Retinal pigment epithelial cell (primary cell): ENCODE data around the gene FBXL3.
A peak's percentile ranks its signal among the peaks of the same experiment; 100 is the strongest.

Experiments used
- DNase-seq: peaks from one replicate; pipeline ENCODE4 v3.0.0-alpha.2; 2010; ENCODE audit warnings: low read depth
- H3K4me3 ChIP-seq: 2 replicates; pipeline ENCODE4 v1.5.1; 2011; ENCODE audit warnings: mild to moderate bottlenecking, low read length, control low read depth, moderate library complexity
- TF ChIP-seq, protein P1 (sequence below): conservative IDR thresholded peaks from 2 replicates; pipeline ENCODE4 v1.5.1; 2011; ENCODE audit warnings: low read depth, low read length, control low read depth, inconsistent platforms

Gene FBXL3

DNA sequence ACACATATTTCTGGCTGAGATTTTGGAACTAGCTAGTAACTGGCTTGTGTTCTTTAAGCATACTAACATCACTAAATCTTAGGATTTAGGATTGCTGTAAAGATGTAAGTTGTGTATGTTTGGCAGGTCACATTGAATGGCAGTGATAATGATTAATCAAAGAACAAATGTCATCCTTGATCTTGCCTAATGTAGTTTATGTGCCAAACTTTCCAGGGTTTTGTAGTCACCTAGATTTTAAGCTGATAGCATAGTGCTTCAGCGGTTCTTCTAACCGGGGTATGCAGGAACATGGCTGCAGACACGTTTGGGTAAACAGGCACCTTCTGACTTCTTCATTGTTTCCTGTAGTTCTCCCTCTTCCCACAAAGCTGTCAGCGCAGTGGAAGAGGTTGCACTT is 25.4 kb downstream of the FBXL3 start:
- DNase-seq = no peak
- no peak overlapping the region for H3K4me3 ChIP-seq
- TF ChIP-seq, protein P1, sequence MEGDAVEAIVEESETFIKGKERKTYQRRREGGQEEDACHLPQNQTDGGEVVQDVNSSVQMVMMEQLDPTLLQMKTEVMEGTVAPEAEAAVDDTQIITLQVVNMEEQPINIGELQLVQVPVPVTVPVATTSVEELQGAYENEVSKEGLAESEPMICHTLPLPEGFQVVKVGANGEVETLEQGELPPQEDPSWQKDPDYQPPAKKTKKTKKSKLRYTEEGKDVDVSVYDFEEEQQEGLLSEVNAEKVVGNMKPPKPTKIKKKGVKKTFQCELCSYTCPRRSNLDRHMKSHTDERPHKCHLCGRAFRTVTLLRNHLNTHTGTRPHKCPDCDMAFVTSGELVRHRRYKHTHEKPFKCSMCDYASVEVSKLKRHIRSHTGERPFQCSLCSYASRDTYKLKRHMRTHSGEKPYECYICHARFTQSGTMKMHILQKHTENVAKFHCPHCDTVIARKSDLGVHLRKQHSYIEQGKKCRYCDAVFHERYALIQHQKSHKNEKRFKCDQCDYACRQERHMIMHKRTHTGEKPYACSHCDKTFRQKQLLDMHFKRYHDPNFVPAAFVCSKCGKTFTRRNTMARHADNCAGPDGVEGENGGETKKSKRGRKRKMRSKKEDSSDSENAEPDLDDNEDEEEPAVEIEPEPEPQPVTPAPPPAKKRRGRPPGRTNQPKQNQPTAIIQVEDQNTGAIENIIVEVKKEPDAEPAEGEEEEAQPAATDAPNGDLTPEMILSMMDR = no peak

GRCh38 chr13:77000475-77000874 is 26.5 kb downstream of the FBXL3 start:
- H3K4me3 ChIP-seq = no peak overlapping the region
- TF ChIP-seq, protein P1 = no peak
- no peak for DNase-seq

DNA sequence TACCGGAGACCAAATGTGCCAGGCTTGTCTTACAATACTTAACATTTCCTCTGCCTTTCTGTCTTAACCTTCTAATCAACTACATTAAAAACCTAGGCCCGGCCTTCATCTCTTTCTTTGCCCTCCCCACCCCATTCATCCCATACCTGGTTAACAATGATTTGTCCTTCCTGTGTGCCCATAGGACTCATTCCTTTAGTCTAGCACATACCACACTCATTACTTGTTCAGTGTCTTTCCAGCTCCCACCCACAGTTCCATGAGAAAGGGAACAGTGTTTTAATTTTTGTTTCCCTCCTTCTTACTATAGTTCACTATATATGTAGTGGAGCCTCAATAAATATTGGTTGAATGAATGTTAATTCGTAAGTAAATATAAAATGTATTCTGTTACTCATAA is 32.7 kb downstream of the FBXL3 start:
- TF ChIP-seq, protein P1 = no peak
- H3K4me3 ChIP-seq = no peak overlapping the region
- no peak for DNase-seq

- DNase-seq = no peak
- TF ChIP-seq, protein P1 = no peak
- no peak overlapping the region for H3K4me3 ChIP-seq
These were observed 33.5 kb downstream of the FBXL3 start for GRCh38 chr13:76993473-76993872.

DNA sequence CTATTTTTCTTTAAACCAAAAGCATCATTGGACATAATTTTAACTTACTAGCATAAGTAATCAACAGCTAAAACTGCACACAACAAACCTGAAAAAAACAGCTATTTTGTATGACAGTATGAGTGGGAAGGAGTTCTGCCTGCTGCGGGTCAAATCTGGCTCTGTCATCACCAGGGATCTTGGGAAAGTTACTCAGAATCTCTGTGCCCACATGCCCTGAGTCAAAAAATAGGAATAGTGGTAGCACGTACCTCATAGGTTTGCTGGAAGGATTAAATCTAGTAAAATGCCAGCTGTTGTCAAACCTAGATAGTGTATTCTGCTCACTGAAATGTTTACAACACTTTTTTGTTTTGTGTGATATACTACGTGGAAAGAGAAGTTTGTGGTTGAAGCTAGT is 33.9 kb downstream of the FBXL3 start:
- TF ChIP-seq, protein P1 = no peak
- DNase-seq = no peak
- H3K4me3 ChIP-seq = peak overlapping the region; percentile 92

- TF ChIP-seq, protein P1 = no peak
- peak overlapping the region; percentile 92 for H3K4me3 ChIP-seq
- DNase-seq = no peak
These were observed 34.4 kb downstream of the FBXL3 start for GRCh38 chr13:76992548-76993001.

- TF ChIP-seq, protein P1 = no peak
- DNase-seq = peak; percentile 79
- peak within 1 kb of the TSS; percentile 92 for H3K4me3 ChIP-seq
These were observed 35.0 kb downstream of the FBXL3 start, which contains the start of gene CLN5 for GRCh38 chr13:76991796-76992547. TSS of gene CLN5 (plus strand) at chr13:76992081. CDS start at chr13:76992099, 18 bp downstream.
